ENCODE measurements around the gene SHC2.

SHC2 gene

DNA sequence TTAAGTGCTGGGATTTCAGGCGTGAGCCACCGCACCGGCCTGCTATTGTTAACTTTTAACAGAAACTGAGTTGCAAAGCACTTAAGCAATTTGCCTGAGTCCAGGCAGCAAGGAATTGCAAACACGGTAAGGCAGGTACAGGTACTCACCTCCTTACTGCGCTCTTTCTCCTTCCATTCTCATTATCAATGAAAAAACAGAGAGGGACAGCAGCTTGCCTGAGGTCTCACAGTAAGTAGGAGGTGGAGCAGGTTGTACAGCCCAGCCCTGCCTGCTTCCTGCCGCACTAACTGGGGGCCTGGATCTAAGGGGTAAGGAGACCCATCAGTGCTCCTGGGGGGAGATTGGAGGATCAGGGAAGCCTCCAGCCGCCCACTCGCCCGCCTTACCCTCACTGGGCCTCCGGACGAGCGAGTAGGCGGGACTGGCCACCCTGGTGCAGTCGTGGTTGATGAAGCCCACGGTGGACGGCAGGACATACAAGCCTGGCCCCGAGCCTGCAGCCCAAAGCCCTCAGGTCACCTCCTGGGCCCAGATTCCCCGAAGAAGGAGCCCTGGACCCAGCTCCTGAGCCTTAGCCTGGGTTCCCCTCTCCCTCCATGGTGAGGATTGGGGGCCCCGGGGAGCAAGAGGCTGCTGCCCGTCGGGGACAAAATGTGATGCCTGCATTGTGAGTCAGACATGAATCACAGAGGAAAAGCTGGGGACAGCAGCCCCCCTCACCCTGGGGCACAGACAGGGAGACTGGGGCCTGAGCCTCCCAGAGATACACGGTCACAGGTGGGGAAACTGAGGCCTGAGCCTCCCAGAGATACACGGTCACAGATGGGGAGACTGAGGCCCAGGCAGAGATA, 11.4 kb upstream of the SHC2 start:
- DNase-seq (ENCODE audit: low read depth, low spot score) = no peak

DNA sequence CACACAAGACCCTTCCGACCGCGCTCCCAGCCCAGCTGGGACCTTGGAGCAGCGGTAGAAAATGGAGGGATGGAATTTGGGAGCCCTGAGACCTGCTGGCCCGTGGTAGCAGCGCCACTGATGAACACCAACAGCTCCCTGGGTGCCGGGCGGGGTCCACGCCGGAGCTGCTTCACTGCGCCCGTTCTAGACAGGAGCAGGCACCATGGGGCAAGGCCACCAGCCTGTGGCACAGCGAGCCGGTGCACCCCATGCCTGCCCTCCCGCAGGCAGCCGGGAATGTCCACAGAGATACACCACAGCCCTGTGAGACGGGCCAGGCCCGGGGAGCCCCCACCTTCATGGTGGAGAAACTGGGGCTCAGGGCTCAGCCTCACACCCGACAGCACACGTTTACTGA, 9.9 kb upstream of the SHC2 start:
- no peak for DNase-seq (ENCODE audit: low read depth, low spot score)

GRCh38 chr19:469833-470232, 9.0 kb upstream of the SHC2 start:
- DNase-seq (ENCODE audit: low read depth, low spot score) = no peak

DNA sequence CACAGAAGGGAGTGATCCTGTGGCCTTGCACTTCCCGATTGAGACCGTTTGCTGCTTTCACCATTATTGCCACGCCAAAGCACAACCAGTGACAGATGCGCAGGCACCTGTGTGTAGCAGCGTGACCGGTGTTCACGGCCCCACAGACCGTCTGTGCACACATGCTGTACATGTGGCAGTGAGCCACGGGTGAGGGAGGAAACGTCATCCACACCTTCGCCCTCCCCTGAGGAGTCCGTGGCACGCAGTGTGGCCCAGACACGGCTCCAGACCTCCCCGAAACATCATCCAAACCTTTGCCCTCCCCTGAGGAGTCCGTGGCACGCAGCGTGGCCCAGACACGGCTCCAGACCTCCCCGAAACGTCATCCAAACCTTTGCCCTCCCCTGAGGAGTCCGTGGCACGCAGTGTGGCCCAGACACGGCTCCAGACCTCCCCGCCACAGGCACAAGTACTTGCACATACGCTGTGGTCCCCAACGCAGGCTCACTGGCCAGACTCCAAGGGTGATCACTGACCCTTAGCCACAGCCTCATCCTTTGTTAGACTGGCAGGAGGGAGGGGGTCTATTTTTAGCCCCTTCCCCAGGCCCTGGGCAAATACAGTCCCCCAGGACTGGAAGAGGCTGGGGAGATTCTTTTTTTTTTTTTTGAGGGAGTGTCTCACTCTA, 7.9 kb upstream of the SHC2 start:
- no peak for DNase-seq (ENCODE audit: low read depth, low spot score)

- DNase-seq (ENCODE audit: low read depth, low spot score) = no peak
These were observed 6.7 kb upstream of the SHC2 start for GRCh38 chr19:467554-467953.

DNA sequence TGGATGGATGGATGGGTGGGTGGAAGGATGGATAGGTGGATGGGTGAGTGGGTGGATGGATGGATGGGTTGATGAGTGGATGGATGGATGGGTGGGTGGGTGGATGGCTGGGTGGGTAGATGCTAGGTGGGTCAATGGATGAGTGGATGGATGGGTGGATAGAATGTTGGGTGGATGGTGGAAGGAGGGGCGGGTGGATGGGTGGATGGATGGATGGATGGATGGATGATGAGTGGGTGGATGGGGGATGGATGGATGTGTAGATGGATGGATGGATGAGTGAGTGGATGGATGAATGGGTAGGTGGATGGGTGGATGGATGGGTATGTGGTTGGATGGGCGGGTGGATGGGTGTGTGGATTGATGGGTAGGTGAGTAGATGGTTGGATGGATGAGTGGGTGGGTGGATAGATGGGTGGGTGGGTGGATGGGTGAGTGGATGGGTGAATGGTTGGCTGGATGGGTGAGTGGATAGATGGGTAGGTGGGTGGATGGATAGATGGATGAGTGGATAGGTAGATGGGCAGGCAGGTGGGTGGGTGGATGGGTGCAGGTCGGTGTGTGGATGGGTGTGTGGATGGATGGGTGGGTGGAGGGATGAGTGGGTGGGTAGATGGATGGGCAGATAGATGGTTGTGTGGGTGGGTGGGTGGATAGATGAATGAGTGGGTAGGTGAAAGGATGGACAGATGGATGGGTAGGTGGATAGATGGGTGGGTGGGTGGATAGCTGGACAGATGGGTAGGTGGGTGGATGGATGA, 4.4 kb upstream of the SHC2 start:
- DNase-seq (ENCODE audit: low read depth, low spot score) = no peak

DNA sequence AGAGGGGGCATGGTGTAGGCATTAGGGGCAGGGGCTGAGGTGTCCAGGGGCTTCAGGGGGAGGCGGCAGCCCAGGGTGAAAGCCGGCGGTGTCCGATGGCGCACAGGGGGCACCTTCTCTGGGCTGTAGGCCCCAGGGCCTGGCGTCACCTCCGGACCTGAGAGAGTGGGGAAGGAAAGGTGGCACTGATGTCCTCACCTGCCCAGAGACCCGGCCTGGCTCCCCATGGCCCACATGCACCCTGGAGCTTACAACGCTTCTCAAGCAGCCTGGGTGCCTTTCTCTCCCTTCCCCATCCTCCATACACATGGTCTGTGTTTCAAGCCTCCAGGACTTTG, 3.3 kb upstream of the SHC2 start:
- no peak for DNase-seq (ENCODE audit: low read depth, low spot score)

DNA sequence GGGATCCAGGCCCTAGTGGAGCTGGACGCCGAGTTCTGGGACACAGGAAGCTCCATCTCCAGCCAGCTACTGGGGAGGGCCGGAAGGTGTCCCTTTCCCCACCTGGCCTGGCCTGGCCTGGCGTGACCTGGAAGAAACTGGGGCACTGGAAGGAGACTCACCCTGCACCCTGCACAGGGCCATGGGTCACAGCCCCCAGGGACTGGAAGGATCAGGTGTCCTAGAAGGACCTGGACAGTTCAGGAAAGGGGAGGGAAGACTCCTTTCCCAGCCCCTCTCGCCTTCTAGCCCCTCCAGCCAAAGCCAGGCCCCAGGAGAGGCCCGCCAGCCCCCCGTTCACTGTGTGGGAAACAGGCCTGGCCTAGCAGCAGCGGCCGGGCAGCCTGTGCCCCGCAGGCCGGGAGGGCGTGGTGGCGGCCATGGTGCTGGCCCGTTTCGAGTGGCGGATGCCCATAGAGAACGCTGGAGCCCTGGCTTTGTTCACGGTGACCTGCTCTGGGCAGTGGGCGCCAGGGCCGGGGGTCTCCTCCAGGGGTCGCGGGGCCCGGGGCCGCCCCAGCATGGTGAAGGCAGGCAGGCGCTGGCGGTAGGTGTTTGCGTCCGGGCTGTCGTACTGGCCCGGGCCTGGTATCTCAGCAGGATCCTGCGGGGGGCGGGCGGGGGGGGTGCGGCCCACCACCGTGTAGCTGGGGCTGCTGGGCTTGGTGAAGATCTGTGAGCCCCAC, 2.8 kb upstream of the SHC2 start:
- DNase-seq (ENCODE audit: low read depth, low spot score) = no peak

DNA sequence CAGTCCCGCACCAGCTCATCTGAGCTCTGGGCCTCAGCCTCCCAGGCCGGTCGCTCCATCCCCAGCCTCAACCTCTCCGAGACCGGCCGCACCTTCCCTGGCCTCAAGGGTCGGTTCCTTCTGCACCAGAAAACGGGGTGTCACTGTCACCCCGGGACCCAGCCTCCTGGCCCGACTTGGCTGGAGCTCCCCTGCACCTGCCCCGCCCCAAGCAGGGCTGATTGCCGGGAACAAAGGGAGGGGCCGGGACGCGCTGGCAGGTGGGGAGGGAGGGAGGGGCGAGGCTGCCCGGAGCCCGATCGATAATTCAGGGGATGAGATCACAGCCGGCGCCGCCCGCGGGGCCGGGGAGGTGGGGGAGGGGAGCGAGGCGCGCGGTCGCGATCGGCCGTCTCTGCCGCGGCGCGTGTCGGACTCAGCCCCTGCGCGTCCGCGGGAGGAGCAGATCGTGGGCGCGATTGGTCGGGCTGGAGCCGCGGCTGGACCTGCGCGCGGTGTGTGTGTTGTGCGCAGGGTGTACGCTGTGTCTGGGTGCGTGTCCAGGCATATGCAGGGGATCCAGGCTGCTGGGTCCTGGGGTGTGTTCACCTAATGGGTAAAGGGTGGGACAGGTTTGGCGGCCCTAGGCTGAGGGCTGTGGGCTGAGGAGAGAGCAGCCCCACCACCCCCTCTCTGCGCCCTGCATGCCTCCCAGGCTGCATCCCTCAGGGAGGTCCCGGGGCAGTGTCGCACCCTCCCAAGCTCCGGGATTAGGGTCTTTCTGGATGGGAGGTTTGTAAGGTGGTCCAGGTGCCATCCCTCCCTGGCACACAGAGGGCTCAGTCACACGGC, 1.1 kb upstream of the SHC2 start:
- DNase-seq (ENCODE audit: low read depth, low spot score) = no peak

- DNase-seq (ENCODE audit: low read depth, low spot score) = no peak
These were observed 915 bp downstream of the SHC2 start for GRCh38 chr19:459724-460511.

DNA sequence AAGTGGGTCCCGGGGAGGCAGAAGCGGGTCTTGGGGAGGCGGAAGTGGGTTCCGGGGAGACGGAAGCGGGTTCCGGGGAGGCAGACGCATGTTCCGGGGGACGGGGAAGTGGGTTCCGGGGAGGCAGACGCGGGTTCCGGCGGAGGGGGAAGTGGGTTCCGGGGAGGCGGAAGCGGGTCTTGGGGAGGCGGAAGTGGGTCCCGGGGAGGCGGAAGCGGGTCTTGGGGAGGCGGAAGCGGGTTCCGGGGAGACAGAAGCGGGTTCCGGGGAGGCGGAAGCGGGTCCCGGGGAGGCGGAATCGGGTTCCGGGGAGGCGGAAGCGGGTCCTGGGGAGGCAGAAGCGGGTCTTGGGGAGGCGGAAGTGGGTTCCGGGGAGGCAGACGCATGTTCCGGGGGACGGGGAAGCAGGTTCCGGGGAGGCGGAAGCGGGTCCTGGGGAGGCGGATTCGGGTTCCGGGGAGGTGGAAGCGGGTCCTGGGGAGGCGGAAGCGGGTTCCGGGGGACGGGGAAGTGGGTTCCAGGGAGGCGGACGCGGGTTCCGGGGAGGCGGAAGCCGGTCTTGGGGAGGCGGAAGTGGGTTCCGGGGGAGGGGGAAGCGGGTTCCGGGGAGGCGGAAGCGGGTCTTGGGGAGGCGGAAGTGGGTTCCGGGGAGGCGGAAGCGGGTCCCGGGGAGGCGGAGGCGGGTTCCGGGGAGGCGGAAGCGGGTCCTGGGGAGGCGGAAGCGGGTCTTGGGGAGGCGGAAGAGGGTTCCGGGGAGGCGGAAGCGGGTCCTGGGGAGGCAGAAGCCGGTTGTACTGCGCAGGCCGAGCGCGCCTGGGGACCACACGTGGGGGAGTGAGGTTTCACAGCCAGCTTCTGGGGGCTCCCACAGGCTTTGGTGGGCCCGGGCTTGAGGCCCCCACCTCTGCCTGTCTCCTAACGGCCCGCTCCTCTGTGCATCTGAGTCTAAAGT, 2.5 kb downstream of the SHC2 start:
- no peak for DNase-seq (ENCODE audit: low read depth, low spot score)

DNA sequence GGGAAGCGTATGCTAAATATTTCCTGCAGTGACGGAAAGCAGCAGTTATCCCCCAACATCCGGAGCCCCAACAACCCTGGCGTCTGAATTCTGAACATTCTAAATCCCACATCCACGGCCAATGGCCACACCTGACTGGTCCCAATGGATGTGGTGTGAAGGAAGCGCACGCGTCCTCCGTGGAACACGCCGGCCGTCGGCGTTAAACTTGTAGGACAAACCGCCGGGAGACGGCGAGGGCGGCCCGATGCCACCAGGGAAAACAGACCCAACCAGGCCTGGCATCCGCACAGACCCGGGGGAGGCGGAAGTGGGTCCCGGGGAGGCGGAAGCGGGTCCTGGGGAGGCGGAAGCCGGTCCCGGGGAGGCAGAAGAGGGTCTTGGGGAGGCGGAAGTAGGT, 3.2 kb downstream of the SHC2 start:
- no peak for DNase-seq (ENCODE audit: low read depth, low spot score)

DNA sequence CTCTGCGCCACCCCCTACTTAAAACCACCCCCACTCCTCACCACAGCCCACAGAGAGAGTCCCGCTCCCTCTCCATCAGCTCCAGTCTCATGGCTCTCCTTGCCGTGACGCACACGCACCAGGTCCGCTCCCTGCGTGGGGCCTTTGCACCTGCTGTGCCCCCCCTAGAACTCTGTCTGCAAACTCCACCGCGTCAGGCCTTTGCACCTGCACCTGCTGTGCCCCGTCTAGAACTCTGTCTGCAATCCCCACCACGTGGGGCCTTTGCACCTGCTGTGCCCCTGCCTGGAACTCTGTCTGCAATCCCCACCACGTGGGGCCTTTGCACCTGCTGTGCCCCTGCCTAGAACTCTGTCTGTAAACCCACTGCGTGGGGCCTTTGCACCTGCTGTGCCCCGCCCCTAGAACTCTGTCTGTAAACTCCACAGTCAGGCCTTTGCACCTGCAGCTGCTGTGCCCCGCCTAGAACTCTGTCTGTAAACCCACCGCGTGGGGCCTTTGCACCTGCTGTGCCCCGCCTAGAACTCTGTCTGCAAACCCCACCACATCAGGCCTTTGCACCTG, 4.2 kb downstream of the SHC2 start:
- DNase-seq (ENCODE audit: low read depth, low spot score) = no peak

- no peak for DNase-seq (ENCODE audit: low read depth, low spot score)
These were observed 4.8 kb downstream of the SHC2 start for GRCh38 chr19:455851-456546.

DNA sequence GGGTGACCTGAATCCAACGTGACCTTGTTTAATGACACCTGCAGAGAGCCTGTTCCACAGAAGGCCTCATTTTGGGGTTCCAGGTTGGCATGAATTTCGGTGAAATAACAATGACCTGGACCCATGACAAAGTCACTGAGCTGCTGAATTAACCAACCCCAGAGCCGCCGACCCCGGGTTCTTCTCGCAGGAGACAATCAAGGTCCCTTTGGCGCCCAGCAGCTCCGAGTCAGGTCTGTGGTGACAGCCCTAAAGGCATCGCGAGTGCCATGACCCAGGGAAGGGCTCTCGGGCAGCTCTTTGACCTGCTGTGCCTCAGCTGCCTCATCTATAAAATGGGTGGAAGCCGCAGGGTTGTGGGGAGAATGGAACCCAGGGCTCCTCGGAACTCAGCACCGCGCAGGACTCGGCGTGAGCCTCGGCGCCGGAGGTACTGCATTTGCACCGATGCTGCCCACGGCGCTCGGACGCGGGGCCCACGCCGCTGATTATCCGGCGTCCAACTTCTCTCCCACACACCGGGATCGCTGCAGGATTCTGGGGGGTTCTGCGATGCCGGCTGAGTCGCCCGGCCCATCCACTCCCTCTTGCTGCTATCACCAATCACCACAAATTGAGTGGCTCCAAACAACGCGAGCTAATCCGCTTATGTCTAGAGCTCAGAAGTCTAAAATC, 5.7 kb downstream of the SHC2 start:
- DNase-seq (ENCODE audit: low read depth, low spot score) = no peak

DNA sequence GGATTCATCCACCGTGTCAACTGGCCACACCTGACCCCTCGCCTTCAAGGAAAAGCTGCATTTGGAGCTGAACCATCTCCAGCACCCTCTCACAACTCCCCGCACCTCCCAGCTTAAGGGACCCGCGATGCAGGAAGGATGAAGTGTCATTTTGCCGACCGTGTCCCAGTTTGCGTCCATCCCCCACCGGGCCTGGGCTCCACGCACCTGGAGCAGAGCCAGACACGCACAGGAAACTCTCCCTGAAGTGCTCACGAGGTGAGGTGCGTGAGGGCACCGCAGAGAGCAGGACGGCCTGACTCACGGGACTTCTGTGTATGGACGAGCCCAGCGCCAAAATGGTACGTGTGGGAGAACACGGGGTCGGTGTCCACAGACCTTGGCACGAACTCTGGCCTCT, 7.2 kb downstream of the SHC2 start:
- no peak for DNase-seq (ENCODE audit: low read depth, low spot score)

GRCh38 chr19:452829-453228, 8.0 kb downstream of the SHC2 start:
- no peak for DNase-seq (ENCODE audit: low read depth, low spot score)

Data from activated naive CD8-positive, alpha-beta T cell treated with anti-CD3 and anti-CD28 coated beads, Interleukin-2, amount 50 U/mL, for 16 hours (primary cell).